B cell (primary cell): ENCODE measurements around the gene AVEN.

ENCODE experiments used
- CTCF ChIP-seq: fragments of 200-600 bp; IDR thresholded peaks from one replicate; pipeline ENCODE4 v1.8.0; 2022; ENCODE audit warnings: antibody characterized with exemption, mild to moderate bottlenecking
- EZH2 ChIP-seq: IDR thresholded peaks from 2 replicates; pipeline ENCODE4 v1.6.1; 2012; ENCODE audit warnings: borderline replicate concordance, low read depth, mild to moderate bottlenecking, moderate library complexity, low read length; ENCODE audit not compliant: insufficient read depth, poor library complexity, severe bottlenecking

- no peak for TF ChIP-seq CTCF
- no peak for TF ChIP-seq EZH2
Measured at GRCh38 chr15:34010921-34011320, 28.1 kb downstream of the AVEN start.
